ENCODE measurements around the gene TUBB. TPM values are rescaled to one million over a fixed set of nuclear protein-coding genes. Genes with fewer than 3 reads are reported as not detected.

TUBB gene
- total and polyA plus RNA-seq, 9 of the 15 experiments (the other 6 are each of a cell fraction or from before 2014, with no cell fraction given): 971 to 2,870 (median 1,478) TPM

GRCh38 chr6:30721198-30722024, 1.3 kb downstream of the TUBB start (continued):
- TF ChIP-seq BCLAF1 (IDR thresholded peaks at IDR 0.05; ENCODE audit: borderline replicate concordance in 1 of 2, control insufficient read depth in 1 of 2, low read depth in 2 of 2, low read length in 1 of 2): peak in 1 of 2 experiments; percentile 82; a peak in 1 of 4 replicates
- TF ChIP-seq SMC3 (conservative IDR thresholded peaks at IDR 0.05; ENCODE audit: insufficient read depth, low read depth, low read length): no peak
- TF ChIP-seq TEAD2 (tag; IDR thresholded peaks at IDR 0.05): no peak
- TF ChIP-seq MAZ (CRISPR knock-in tag; conservative IDR thresholded peaks at IDR 0.05 in 1 of 2, IDR thresholded peaks at IDR 0.05 in 1 of 2): peak; percentile 95 to 99
- TF ChIP-seq KLF10 (CRISPR knock-in tag; IDR thresholded peaks at IDR 0.05): 0 out of 2 replicates have a peak, but pooled peaks have one; percentile 33
- TF ChIP-seq NR0B1 (IDR thresholded peaks at IDR 0.05; ENCODE audit: partially characterized antibody): no peak
- TF ChIP-seq ZHX1 (conservative IDR thresholded peaks at IDR 0.05; ENCODE audit: low read length): no peak
- TF ChIP-seq ZNF398 (CRISPR knock-in tag; IDR thresholded peaks at IDR 0.05): no peak
- peak; percentile 86 for TF ChIP-seq SMAD3 (CRISPR knock-in tag; conservative IDR thresholded peaks at IDR 0.05)
- peak; percentile 97 for TF ChIP-seq SAFB (IDR thresholded peaks at IDR 0.05; ENCODE audit: borderline replicate concordance, low read depth, low read length)
- peak; percentile 23; the same call in 1 of the 2 replicates for TF ChIP-seq PHF8 (IDR thresholded peaks at IDR 0.05; ENCODE audit: borderline replicate concordance, low read length)
- no peak for TF ChIP-seq NFE2L1 (tag; IDR thresholded peaks at IDR 0.05; ENCODE audit: borderline replicate concordance, low read depth)
- TF ChIP-seq FOXP4 (CRISPR knock-in tag; IDR thresholded peaks at IDR 0.05; ENCODE audit: borderline replicate concordance): no peak

All from K562 (cell line).